Right lobe of liver (tissue), 6 donors: Measurements from ENCODE around the gene INAFM2. TPM values are rescaled to one million over a fixed set of nuclear protein-coding genes. Genes with fewer than 3 reads are reported as not detected.

ENCODE experiments used
- ATAC-seq, 4 donors: fragments of 200-7000 bp; cut with Tn5 transposase; one replicate each; pipeline ENCODE4 v1.9.1; 2020; ENCODE audit warnings: mild to moderate bottlenecking in 4 of 4, moderate library complexity in 4 of 4
- DNase-seq, 3 donors: peaks; one replicate each; pipeline ENCODE4 v3.0.0-alpha.2; 2020
- H3K27ac ChIP-seq, 3 donors: fragments of 200-600 bp; one replicate each; pipeline ENCODE4 v1.8.0; 2022
- H3K27me3 ChIP-seq, 2 donors: fragments of 200-600 bp; one replicate each; pipeline ENCODE4 v1.8.0; 2022
- H3K36me3 ChIP-seq, 4 donors: fragments of 200-600 bp; sonication (generic) in 1 of 4; one replicate each; pipeline versions ENCODE4 v1.5.1 to v1.8.0; 2017 to 2022; ENCODE audit warnings: control low read depth in 1 of 4
- H3K4me1 ChIP-seq, 4 donors: fragments of 200-600 bp; sonication (generic) in 1 of 4; one replicate each; pipeline versions ENCODE4 v1.5.1 to v1.8.0; 2017 to 2022; ENCODE audit warnings: control low read depth in 1 of 4
- H3K4me3 ChIP-seq, 3 donors: fragments of 200-600 bp; one replicate each; pipeline ENCODE4 v1.8.0; 2022
- H3K9me3 ChIP-seq, 4 donors: fragments of 200-600 bp; sonication (generic) in 1 of 4; one replicate each; pipeline versions ENCODE4 v1.5.1 to v1.8.0; 2017 to 2022; ENCODE audit warnings: control low read depth in 1 of 4
- CTCF ChIP-seq, 4 donors: fragments of 200-600 bp in 3 of 4; fragments of 450-650 bp in 1 of 4; IDR thresholded peaks; one replicate each; pipeline versions ENCODE4 v1.5.1 to v1.8.0; 2016 to 2022; ENCODE audit warnings: antibody characterized with exemption in 4 of 4, mild to moderate bottlenecking in 2 of 4
- POLR2A ChIP-seq: fragments of 450-650 bp; IDR thresholded peaks from one replicate; pipeline ENCODE4 v1.6.1; 2017; ENCODE audit warnings: antibody characterized with exemption, mild to moderate bottlenecking
- WGBS: methylation state at CpG from one replicate; pipeline ENCODE4 v1.1.6; 2018; ENCODE audit warnings: low coverage, low lambda C conversion rate; ENCODE audit not compliant: insufficient coverage; ENCODE audit errors: missing lambda C conversion rate; 5-methylcytosine and 5-hydroxymethylcytosine counted together
- intact Hi-C, 2 donors: fragments of 100-400 bp; cut with DNase I; formaldehyde crosslinking; loops; one replicate each; pipeline versions ENCODE4 v1.11.2 to v1.14.1; 2022
- total RNA-seq, 6 experiments: library from RNA; depleted of rRNA in 2 of 6; stranded (reverse); fragments of >200 nt in 2 of 6; fragmentation: NEBNext Ultra II Directional in 3 of 6; extraction: Animal tissue kit (Norgen Biotek cat#: 25700) in 3 of 6; gene quantifications; one replicate each; pipeline versions ENCODE4 v1.1.0 to v1.2.4, GENCODE V29; 2016 to 2023
- donor health status: DM: no; HTN: yes; CAD: no.
- donor health status: DM: no; HTN: no; CAD: no.
- donor health status: DM: no; HTN: no; CAD: no.
- donor health status: DM: no; HTN: yes; CAD: no.
- donor health status: DM: no; HTN: yes; CAD: no.

The INAFM2 gene
- total RNA-seq, 6 experiments from 2014 or later, result 4.6 to 8.7 (median 5.8) TPM

GRCh38 chr15:40369474-40369869 is 46.0 kb downstream of the INAFM2 start:
- Histone ChIP-seq H3K4me1 (peaks cover 0 to 16% (median 8%) of the 10 kb centered on the region in 4 donors), H3K27me3 (no peaks in the 10 kb centered on the region), H3K4me3 (no peak overlapping the region), H3K27ac (no peak overlapping the region), H3K9me3 (no peaks in the 10 kb centered on the region), H3K36me3 (no peaks in the 10 kb centered on the region)
- no peak for TF ChIP-seq CTCF (IDR thresholded peaks at IDR 0.05)
- TF ChIP-seq POLR2A, result no peak
- intact Hi-C loops, result loop anchor here in 1 of 2 donors (10.0 kb wide), 1 partner anchor 45 kb away; no protein-coding TSS in a partner anchor
- DNase-seq, result no peak
- no peak for ATAC-seq
- WGBS, result no CpG with 5 or more reads among the region's 10 CpGs

GRCh38 chr15:40369971-40370370 is 46.5 kb downstream of the INAFM2 start:
- Histone ChIP-seq H3K27ac (no peak overlapping the region), H3K9me3 (no peaks in the 10 kb centered on the region), H3K36me3 (no peaks in the 10 kb centered on the region), H3K4me1 (peaks cover 0 to 16% (median 8%) of the 10 kb centered on the region in 4 donors), H3K27me3 (no peaks in the 10 kb centered on the region), H3K4me3 (no peak overlapping the region)
- intact Hi-C loops, result loop anchor here in 1 of 2 donors (10.0 kb wide), 1 partner anchor 45 kb away; no protein-coding TSS in a partner anchor
- ATAC-seq, result no peak
- TF ChIP-seq POLR2A (no peak), CTCF (IDR thresholded peaks at IDR 0.05) (no peak)
- 50% methylated on average over 2 of the region's 13 CpGs for WGBS
- DNase-seq, result no peak

GRCh38 chr15:40372981-40373380 is 49.5 kb downstream of the INAFM2 start:
- Histone ChIP-seq H3K27ac (no peak overlapping the region), H3K36me3 (no peaks in the 10 kb centered on the region), H3K4me1 (no peaks in the 10 kb centered on the region), H3K27me3 (no peaks in the 10 kb centered on the region), H3K4me3 (no peak overlapping the region), H3K9me3 (no peaks in the 10 kb centered on the region)
- DNase-seq, result no peak
- intact Hi-C loops, result no loop called here
- TF ChIP-seq POLR2A, result no peak
- TF ChIP-seq CTCF (IDR thresholded peaks at IDR 0.05), result no peak
- ATAC-seq, result no peak
- WGBS, result 40% methylated on average over 2 of the region's 2 CpGs

Other genes starting within 250 kb of the INAFM2 start
- gene BMF, start 214.8 kb upstream of the INAFM2 start, total RNA-seq, result 1 to 10 TPM; 1.7 to 7.3 (median 3.4) TPM
- 1 to 10 TPM in 3 of 6 experiments, under 1 TPM in 2, not detected in 1; 0.39 to 1.7 (median 1.2) TPM for gene BUB1B, start 162.6 kb upstream of the INAFM2 start, total RNA-seq
- gene PAK6, start 84.6 kb upstream of the INAFM2 start, total RNA-seq, result under 1 TPM in 4 of 6 experiments, not detected in 2; 0.05 to 0.19 (median 0.10) TPM
- gene ANKRD63, start 40.6 kb upstream of the INAFM2 start, total RNA-seq, result under 1 TPM in 1 of 6 experiments, not detected in 5; 0.24 TPM
- 10 to 100 TPM in 2 of 6 experiments, 1 to 10 TPM in 4; 5.0 to 18.0 (median 7.2) TPM for gene PLCB2, start 15.8 kb upstream of the INAFM2 start, total RNA-seq
- 10 to 100 TPM in 1 of 6 experiments, 1 to 10 TPM in 5; 4.2 to 11.9 (median 4.7) TPM for gene CCDC9B, start 17.2 kb downstream of the INAFM2 start, total RNA-seq
- gene PHGR1, start 27.3 kb downstream of the INAFM2 start, total RNA-seq, result not detected
- gene DISP2, start 34.5 kb downstream of the INAFM2 start, total RNA-seq, result under 1 TPM; 0.06 to 0.71 (median 0.16) TPM
- gene KNSTRN, start 59.0 kb downstream of the INAFM2 start, total RNA-seq, result 10 to 100 TPM in 4 of 6 experiments, 1 to 10 TPM in 2; 5.4 to 17.2 (median 11.2) TPM
- 100 to 1,000 TPM in 3 of 6 experiments, 10 to 100 TPM in 3; 89.7 to 231 (median 122) TPM for gene IVD, start 82.1 kb downstream of the INAFM2 start, total RNA-seq
- 10 to 100 TPM in 1 of 6 experiments, 1 to 10 TPM in 5; 6.5 to 10.5 (median 9.0) TPM for gene BAHD1, start 117.3 kb downstream of the INAFM2 start, total RNA-seq
- 1 to 10 TPM; 2.9 to 5.7 (median 4.8) TPM for gene CHST14, start 147.3 kb downstream of the INAFM2 start, total RNA-seq
- gene CCDC32, start 241.3 kb downstream of the INAFM2 start, total RNA-seq, result 10 to 100 TPM in 3 of 6 experiments, 1 to 10 TPM in 3; 6.4 to 12.3 (median 9.9) TPM
- gene RPUSD2, start 245.6 kb downstream of the INAFM2 start, total RNA-seq, result 1 to 10 TPM; 4.7 to 7.4 (median 6.1) TPM